Hepatocyte (in vitro differentiated cells): ENCODE measurements around the gene DOCK2.

ENCODE experiments used
- CTCF ChIP-seq: fragments of 200-600 bp; sonication (generic); IDR thresholded peaks from 2 replicates; pipeline ENCODE4 v1.5.1; 2016; ENCODE audit warnings: antibody characterized with exemption, mild to moderate bottlenecking; ENCODE audit not compliant: poor library complexity
- EZH2 ChIP-seq: fragments of 200-600 bp; sonication (generic); IDR thresholded peaks from 2 replicates; pipeline ENCODE4 v1.6.1; 2016; ENCODE audit warnings: antibody characterized with exemption, mild to moderate bottlenecking, borderline replicate concordance
- EZH2phosphoT487 ChIP-seq: fragments of 200-600 bp; sonication (generic); IDR thresholded peaks from one replicate; pipeline ENCODE4 v1.6.1; 2018; ENCODE audit warnings: antibody characterized with exemption, mild to moderate bottlenecking, low read depth, moderate library complexity; ENCODE audit not compliant: unreplicated experiment, severe bottlenecking

DNA sequence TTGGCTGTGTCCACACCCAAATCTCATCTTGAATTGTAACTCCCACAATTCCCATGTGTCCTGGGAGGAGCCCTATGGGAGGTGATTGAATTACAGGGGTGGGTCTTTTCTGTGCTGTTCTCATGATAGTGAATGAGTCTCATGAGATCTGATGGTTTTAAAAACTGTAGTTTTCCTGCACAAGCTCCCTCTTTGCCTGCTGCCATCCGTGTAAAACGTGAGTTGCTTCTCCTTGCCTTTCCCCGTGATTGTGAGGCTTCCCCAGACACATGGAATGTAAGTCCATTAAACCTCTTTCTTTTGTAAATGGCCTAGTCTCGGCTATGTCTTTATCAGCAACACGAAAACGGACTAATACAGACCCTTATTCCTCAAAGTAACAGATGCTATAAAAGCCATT lies 94.1 kb downstream of the DOCK2 start:
- no peak for TF ChIP-seq EZH2phosphoT487
- no peak for TF ChIP-seq CTCF
- TF ChIP-seq EZH2: no peak
